ENCODE data around the gene IL1RAPL2. TPM values are rescaled to one million over a fixed set of nuclear protein-coding genes. Genes with fewer than 3 reads are reported as not detected.

The IL1RAPL2 gene
- total and polyA plus RNA-seq, 3 experiments from 2014 or later = not detected

- Mint-ChIP-seq H3K4me1 (no peaks in the 10 kb centered on the region), H3K9me3 (peaks cover 0 to 2% (median 0%) of the 10 kb centered on the region in 5 donors), H3K36me3 (no peaks in the 10 kb centered on the region), H3K27ac (no peak overlapping the region), H3K27me3 (peaks cover 0 to 1% of the 10 kb centered on the region in 2 donors), H3K4me3 (no peak overlapping the region)
- POLR2A ChIA-PET = no interaction called here
- no peaks in the 10 kb centered on the region for H3K4me1 ChIP-seq (ENCODE audit: insufficient read depth, low read length)
- H3K27me3 ChIP-seq (ENCODE audit: insufficient read depth, low read length, poor library complexity, severe bottlenecking) = no peaks in the 10 kb centered on the region
- no peak overlapping the region for H3K27ac ChIP-seq (ENCODE audit: low read depth, low read length)
- no peaks in the 10 kb centered on the region for H3K9me3 ChIP-seq (ENCODE audit: low read length)
- no peaks in the 10 kb centered on the region for H3K36me3 ChIP-seq (ENCODE audit: insufficient read depth, low read length)
- H3K4me3 ChIP-seq (ENCODE audit: low read length) = no peak overlapping the region
- CTCF ChIA-PET = no interaction called here
- DNase-seq = no peak
Measured at GRCh38 chrX:105744946-105745345, 1178.9 kb downstream of the IL1RAPL2 start.

GRCh38 chrX:105745863-105746262 lies 1179.9 kb downstream of the IL1RAPL2 start:
- Histone ChIP-seq H3K27me3 (ENCODE audit: insufficient read depth, low read length, poor library complexity, severe bottlenecking) (no peaks in the 10 kb centered on the region), H3K27ac (ENCODE audit: low read depth, low read length) (no peak overlapping the region), H3K4me1 (ENCODE audit: insufficient read depth, low read length) (no peaks in the 10 kb centered on the region), H3K9me3 (ENCODE audit: low read length) (no peaks in the 10 kb centered on the region), H3K4me3 (ENCODE audit: low read length) (no peak overlapping the region), H3K36me3 (ENCODE audit: insufficient read depth, low read length) (no peaks in the 10 kb centered on the region)
- H3K27me3 Mint-ChIP-seq = peaks cover 0 to 1% of the 10 kb centered on the region in 2 donors
- no peaks in the 10 kb centered on the region for H3K4me1 Mint-ChIP-seq
- ChIA-PET CTCF (no interaction called here), POLR2A (no interaction called here)
- H3K9me3 Mint-ChIP-seq = peaks cover 0 to 2% (median 0%) of the 10 kb centered on the region in 5 donors
- H3K4me3 Mint-ChIP-seq = no peak overlapping the region
- no peak overlapping the region for H3K27ac Mint-ChIP-seq
- no peaks in the 10 kb centered on the region for H3K36me3 Mint-ChIP-seq
- DNase-seq = no peak

- H3K4me3 ChIP-seq (ENCODE audit: low read length) = no peak overlapping the region
Measured at GRCh38 chrX:105752338-105752956, 1186.4 kb downstream of the IL1RAPL2 start.

GRCh38 chrX:105753411-105753810 lies 1187.4 kb downstream of the IL1RAPL2 start:
- Mint-ChIP-seq H3K36me3 (no peaks in the 10 kb centered on the region), H3K27me3 (peaks cover 0 to 1% of the 10 kb centered on the region in 2 donors), H3K4me1 (no peaks in the 10 kb centered on the region), H3K4me3 (no peak overlapping the region), H3K27ac (no peak overlapping the region), H3K9me3 (no peaks in the 10 kb centered on the region)
- Histone ChIP-seq H3K36me3 (ENCODE audit: insufficient read depth, low read length) (no peaks in the 10 kb centered on the region), H3K4me1 (ENCODE audit: insufficient read depth, low read length) (no peaks in the 10 kb centered on the region), H3K4me3 (ENCODE audit: low read length) (no peak overlapping the region), H3K9me3 (ENCODE audit: low read length) (no peaks in the 10 kb centered on the region), H3K27me3 (ENCODE audit: insufficient read depth, low read length, poor library complexity, severe bottlenecking) (no peaks in the 10 kb centered on the region), H3K27ac (ENCODE audit: low read depth, low read length) (no peak overlapping the region)
- POLR2A ChIA-PET = no interaction called here
- CTCF ChIA-PET = no interaction called here
- no peak for DNase-seq

More at GRCh38 chrX:105752338-105752956, 1186.4 kb downstream of the IL1RAPL2 start:
- Histone ChIP-seq H3K36me3 (ENCODE audit: insufficient read depth, low read length) (no peaks in the 10 kb centered on the region), H3K9me3 (ENCODE audit: low read length) (no peaks in the 10 kb centered on the region), H3K27ac (ENCODE audit: low read depth, low read length) (no peak overlapping the region), H3K4me1 (ENCODE audit: insufficient read depth, low read length) (no peaks in the 10 kb centered on the region), H3K27me3 (ENCODE audit: insufficient read depth, low read length, poor library complexity, severe bottlenecking) (no peaks in the 10 kb centered on the region)
- H3K9me3 Mint-ChIP-seq = no peaks in the 10 kb centered on the region
- H3K4me3 Mint-ChIP-seq = no peak overlapping the region
- H3K36me3 Mint-ChIP-seq = no peaks in the 10 kb centered on the region
- ChIA-PET POLR2A (no interaction called here), CTCF (no interaction called here)
- H3K27me3 Mint-ChIP-seq = peaks cover 0 to 1% of the 10 kb centered on the region in 2 donors
- H3K4me1 Mint-ChIP-seq = no peaks in the 10 kb centered on the region
- H3K27ac Mint-ChIP-seq = no peak overlapping the region
- DNase-seq = no peak

DNA sequence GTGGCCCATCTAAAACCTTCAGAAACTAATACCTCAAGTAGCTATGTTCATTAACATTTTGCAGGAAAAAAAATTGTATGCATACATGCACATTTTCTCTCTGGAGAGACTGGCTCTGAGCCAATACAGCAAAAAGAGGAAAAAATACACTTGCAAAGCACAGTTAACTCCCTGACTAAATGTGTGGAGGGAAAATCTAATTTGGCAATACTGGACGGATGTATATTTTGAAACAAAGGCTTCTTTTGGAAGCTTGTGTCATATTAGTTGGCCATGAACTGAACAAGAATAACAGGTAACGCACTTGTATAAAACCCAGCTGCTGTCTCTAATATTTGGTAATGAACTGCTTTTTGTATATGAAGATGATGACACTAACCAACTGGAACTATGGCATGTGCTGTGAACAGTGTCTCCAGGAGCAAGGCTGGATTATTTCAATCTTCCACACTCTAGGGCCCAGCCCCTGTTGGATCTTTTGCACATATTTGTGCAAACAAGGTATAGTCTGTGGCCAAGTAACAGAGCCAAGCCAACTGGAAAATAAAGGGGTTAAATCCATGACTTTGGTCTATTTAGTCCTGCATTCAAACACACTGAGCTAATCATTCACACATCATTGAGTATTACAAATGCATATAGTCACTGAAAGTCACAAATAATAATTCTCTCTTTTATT lies 1188.4 kb downstream of the IL1RAPL2 start:
- no peak overlapping the region for H3K27ac ChIP-seq (ENCODE audit: low read depth, low read length)
- H3K36me3 ChIP-seq (ENCODE audit: insufficient read depth, low read length) = no peaks in the 10 kb centered on the region
- CTCF ChIA-PET = no interaction called here
- Mint-ChIP-seq H3K36me3 (no peaks in the 10 kb centered on the region), H3K27me3 (peaks cover 0 to 1% of the 10 kb centered on the region in 2 donors), H3K27ac (no peak overlapping the region), H3K9me3 (no peaks in the 10 kb centered on the region), H3K4me3 (no peak overlapping the region), H3K4me1 (no peaks in the 10 kb centered on the region)
- no peaks in the 10 kb centered on the region for H3K9me3 ChIP-seq (ENCODE audit: low read length)
- H3K4me1 ChIP-seq (ENCODE audit: insufficient read depth, low read length) = no peaks in the 10 kb centered on the region
- H3K27me3 ChIP-seq (ENCODE audit: insufficient read depth, low read length, poor library complexity, severe bottlenecking) = no peaks in the 10 kb centered on the region
- POLR2A ChIA-PET = no interaction called here
- no peak for DNase-seq
- no peak overlapping the region for H3K4me3 ChIP-seq (ENCODE audit: low read length)

- H3K4me3 ChIP-seq (ENCODE audit: low read length) = no peak overlapping the region
- DNase-seq = no peak
- H3K9me3 ChIP-seq (ENCODE audit: low read length) = no peaks in the 10 kb centered on the region
- Mint-ChIP-seq H3K4me3 (no peak overlapping the region), H3K4me1 (no peaks in the 10 kb centered on the region), H3K27me3 (peaks cover 0 to 4% of the 10 kb centered on the region in 2 donors), H3K36me3 (no peaks in the 10 kb centered on the region), H3K27ac (no peak overlapping the region), H3K9me3 (no peaks in the 10 kb centered on the region)
- no peaks in the 10 kb centered on the region for H3K36me3 ChIP-seq (ENCODE audit: insufficient read depth, low read length)
- no peak overlapping the region for H3K27ac ChIP-seq (ENCODE audit: low read depth, low read length)
- no peaks in the 10 kb centered on the region for H3K4me1 ChIP-seq (ENCODE audit: insufficient read depth, low read length)
- no peaks in the 10 kb centered on the region for H3K27me3 ChIP-seq (ENCODE audit: insufficient read depth, low read length, poor library complexity, severe bottlenecking)
- POLR2A ChIA-PET = no interaction called here
- CTCF ChIA-PET = no interaction called here
Measured at GRCh38 chrX:105755109-105755508, 1189.1 kb downstream of the IL1RAPL2 start.

DNA sequence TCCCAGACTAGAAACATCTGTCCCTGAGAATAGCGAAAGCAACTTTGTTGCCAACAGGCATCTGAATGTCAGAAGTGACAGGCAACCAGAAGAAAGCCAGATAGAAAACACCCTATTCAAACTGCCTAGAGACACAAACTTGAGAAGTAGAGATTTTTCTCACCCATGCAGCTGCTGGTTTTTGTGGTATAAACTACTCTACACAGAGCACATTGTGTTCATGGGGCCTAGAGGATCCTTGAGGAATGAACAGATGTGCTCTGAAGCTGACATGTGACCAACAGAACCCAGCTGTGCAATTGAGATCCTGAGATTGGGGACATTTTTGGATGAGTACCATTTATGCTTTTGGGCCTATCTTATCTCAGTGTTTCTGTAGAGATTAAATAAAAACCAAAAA lies 1192.8 kb downstream of the IL1RAPL2 start:
- no peaks in the 10 kb centered on the region for H3K9me3 ChIP-seq (ENCODE audit: low read length)
- no peaks in the 10 kb centered on the region for H3K27me3 ChIP-seq (ENCODE audit: insufficient read depth, low read length, poor library complexity, severe bottlenecking)
- Mint-ChIP-seq H3K27me3 (peaks cover 0 to 7% of the 10 kb centered on the region in 2 donors), H3K27ac (no peak overlapping the region), H3K9me3 (peaks cover 0 to 2% (median 0%) of the 10 kb centered on the region in 5 donors), H3K36me3 (no peaks in the 10 kb centered on the region), H3K4me1 (no peaks in the 10 kb centered on the region), H3K4me3 (no peak overlapping the region)
- H3K36me3 ChIP-seq (ENCODE audit: insufficient read depth, low read length) = no peaks in the 10 kb centered on the region
- ChIA-PET CTCF (no interaction called here), POLR2A (no interaction called here)
- no peaks in the 10 kb centered on the region for H3K4me1 ChIP-seq (ENCODE audit: insufficient read depth, low read length)
- H3K4me3 ChIP-seq (ENCODE audit: low read length) = no peak overlapping the region
- no peak overlapping the region for H3K27ac ChIP-seq (ENCODE audit: low read depth, low read length)
- DNase-seq = no peak

- Mint-ChIP-seq H3K27ac (no peak overlapping the region), H3K4me1 (no peaks in the 10 kb centered on the region), H3K36me3 (no peaks in the 10 kb centered on the region), H3K9me3 (peaks cover 0 to 2% (median 0%) of the 10 kb centered on the region in 5 donors), H3K4me3 (no peak overlapping the region), H3K27me3 (peaks cover 0 to 7% of the 10 kb centered on the region in 2 donors)
- POLR2A ChIA-PET = no interaction called here
- Histone ChIP-seq H3K27me3 (ENCODE audit: insufficient read depth, low read length, poor library complexity, severe bottlenecking) (no peaks in the 10 kb centered on the region), H3K27ac (ENCODE audit: low read depth, low read length) (no peak overlapping the region), H3K9me3 (ENCODE audit: low read length) (no peaks in the 10 kb centered on the region), H3K36me3 (ENCODE audit: insufficient read depth, low read length) (no peaks in the 10 kb centered on the region), H3K4me3 (ENCODE audit: low read length) (no peak overlapping the region), H3K4me1 (ENCODE audit: insufficient read depth, low read length) (no peaks in the 10 kb centered on the region)
- CTCF ChIA-PET = no interaction called here
- DNase-seq = no peak
Measured at GRCh38 chrX:105759598-105759997, 1193.6 kb downstream of the IL1RAPL2 start.

Measured in CD8-positive, alpha-beta memory T cell (primary cell).